Measurements from ENCODE around the gene REN.

The REN gene

GRCh38 chr1:204166219-204166618 lies at the start of gene REN:
REN (minus strand) TSS chr1:204166337; CDS start chr1:204166293, 44 bp downstream.
- DNase-seq = no peak

DNA sequence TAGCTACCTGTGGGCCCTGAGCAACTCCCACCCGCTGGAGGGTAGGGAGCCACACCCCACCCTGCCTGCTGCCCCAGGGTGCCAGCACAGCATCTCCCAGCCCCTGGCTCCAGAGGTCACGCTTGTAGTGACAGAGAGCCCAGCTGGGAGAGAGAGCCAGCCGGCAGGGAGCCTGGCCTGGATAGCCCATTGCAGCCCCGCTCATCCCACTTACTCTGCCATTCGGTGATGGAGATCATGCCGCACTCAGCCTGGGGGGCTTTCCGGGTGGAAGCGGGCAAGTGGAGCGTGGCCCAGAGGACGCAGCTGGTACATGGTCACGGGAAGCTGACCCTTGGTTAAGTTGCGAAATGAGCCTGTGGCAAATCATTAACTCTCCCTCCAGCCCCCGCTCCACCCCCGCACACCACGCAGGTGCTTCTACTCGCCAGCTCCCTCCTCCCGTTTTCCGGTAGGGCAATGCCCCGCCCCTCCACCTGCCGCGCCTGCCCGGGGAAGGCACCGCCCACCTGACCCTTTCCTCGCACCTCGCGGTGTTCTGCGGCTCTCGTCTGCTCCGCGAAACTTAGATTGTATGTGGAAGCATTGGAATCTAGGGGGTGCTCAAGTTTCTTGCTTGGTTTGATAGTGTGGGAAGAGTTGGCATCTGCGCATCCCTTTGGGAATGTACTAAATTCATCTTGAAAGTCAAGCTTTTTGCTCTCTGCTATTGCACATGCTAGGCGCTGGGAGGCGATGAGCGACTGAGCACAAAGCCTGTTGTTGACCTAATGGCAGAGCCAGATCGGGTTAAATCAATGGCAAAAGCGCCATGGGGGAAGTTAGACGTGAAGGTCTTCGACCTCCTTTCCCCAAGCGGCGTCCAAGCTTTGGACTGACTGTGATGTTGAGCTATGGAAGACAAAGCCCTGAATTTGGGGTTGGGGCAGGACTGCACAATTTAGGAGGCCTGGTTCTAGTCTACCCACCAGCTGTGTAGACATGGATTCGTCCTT lies 47.8 kb upstream of the REN start, which contains the start of gene GOLT1A:
TSS of gene GOLT1A (minus strand) at position 321 of the 995 bp plus-strand sequence. CDS start at position 239, 82 bp downstream.
- DNase-seq = no peak

- no peak for DNase-seq
Measured at GRCh38 chr1:204212715-204213114, 46.6 kb upstream of the REN start.

GRCh38 chr1:204211046-204211445 lies 44.9 kb upstream of the REN start:
- DNase-seq = no peak

DNA sequence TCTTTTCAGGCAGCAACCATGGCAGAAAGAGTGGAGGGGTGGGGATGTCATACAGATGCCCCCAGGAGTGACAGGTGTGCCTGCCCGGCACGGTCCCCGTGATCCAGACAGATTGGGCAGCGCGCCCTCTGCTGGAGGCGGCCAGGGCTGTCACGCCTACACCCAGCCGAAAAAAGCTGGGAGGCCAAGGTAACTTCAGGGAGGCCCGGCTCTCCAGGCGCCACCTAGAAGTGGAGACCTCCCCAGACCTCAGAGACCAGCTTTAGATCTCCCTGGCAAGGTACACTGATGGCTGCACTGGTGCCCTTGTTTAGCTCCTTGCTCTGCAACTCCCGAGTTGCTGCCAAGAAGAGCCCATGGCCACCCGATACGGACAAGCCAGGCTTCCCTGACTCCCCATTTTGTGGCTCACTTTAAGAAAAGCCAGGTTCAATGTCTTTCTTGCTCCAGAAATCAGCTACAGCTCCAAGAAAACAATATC lies 41.0 kb upstream of the REN start:
- DNase-seq = no peak

DNA sequence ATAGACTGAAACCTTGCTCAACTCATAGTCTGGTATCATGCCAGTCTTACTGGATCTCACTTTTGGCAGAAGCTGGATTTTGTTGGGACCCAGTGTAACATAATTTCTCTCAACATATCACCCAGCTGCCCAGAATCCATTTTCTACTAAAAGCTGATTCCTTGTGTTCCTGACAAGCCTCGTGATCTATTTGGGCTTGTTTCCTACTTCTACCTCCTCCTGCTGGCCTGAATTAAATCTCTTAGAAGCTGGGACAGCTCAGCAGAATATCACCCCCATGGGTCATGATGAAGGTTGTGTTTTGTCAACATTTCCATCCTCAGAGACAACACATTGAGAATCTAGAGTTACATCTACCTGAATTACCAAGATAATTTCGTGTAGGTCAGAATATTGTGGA lies 40.0 kb upstream of the REN start:
- DNase-seq = no peak

DNA sequence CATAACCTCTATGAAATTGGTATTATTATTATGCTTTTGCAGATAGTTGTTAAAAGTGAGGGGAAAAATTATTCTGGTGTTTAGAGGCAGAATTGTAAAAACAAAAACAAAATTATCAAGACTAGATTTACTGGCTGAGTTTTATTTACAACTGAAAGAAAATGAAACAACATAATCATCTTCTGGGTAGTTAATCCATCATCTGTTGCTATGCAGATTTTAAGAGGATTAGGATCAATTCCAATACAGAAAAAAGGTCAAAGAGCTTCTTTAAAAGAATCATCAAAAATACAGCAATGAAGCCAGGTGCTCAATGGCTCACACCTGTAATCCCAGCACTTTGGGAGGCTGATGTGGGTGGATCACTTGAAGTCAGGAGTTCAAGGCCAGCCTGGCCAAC lies 39.3 kb upstream of the REN start:
- no peak for DNase-seq

DNA sequence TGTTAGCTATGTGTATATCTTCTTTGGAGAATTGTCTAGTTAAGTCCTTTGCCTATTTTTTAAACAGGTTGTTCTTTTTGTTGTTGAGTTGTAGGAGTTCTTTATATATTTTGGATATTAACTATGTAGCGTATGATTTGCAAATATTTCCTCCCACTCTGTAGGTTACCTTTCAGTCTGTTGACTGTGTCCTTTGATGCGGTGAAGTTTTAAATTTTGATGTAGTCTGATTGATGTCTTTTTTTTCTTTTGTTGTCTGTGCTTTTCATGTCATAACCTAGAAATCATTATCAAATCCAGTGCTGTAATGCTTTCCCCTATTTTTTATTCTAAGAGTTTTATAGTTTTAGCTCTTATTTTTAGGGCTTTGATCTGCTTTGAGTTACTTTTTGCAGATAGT lies 38.8 kb upstream of the REN start:
- no peak for DNase-seq

DNA sequence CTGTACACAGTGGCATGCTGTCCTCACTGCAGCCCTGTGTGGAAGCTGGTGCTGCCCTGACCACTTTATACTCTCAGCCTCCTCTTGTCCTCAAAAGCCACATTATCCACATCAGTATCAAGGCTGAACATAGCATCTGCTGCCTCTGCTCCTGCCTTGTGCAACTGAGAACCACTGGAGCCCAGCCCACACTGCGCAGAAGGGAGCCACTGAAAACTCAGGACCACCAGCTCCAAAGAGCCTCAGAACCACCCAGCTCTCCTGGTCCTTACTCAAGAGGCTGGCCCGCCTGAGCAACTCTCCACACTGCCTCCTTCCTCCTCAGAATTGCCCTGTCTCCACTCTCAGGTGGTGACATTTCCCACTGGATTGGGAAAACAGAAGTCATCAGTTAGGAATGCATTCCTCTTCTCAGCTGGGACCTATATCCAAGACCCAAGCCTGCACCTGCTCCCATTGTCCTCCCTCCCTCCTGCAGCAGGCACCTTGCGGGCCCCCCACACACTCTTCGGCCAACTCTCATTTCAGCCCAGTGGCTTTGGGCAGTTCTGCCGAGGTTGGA lies 37.1 kb upstream of the REN start:
- DNase-seq = no peak

DNA sequence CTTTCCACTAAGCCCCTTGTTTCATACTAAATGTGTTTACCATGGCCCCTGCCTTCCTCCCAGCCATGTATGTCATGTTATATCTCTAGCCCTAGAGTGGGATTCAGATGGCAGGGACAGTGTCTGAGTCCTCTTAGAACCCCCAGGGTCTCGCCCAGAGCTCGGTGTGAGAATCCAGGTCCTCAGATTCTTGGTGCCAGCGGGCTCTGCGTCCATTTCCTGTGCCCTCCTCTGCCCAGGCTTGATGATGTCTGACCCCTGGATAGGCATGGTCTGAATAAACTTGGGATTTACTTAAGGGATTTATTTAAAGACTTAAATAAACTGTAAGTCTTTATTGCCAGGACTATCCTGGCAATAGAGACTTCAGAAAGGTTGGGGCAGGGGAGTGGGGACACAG lies 36.3 kb upstream of the REN start:
- no peak for DNase-seq

GRCh38 chr1:204201348-204202040 lies 35.4 kb upstream of the REN start:
- DNase-seq = no peak

GRCh38 chr1:204199579-204199978 lies 33.4 kb upstream of the REN start:
- DNase-seq = no peak

DNA sequence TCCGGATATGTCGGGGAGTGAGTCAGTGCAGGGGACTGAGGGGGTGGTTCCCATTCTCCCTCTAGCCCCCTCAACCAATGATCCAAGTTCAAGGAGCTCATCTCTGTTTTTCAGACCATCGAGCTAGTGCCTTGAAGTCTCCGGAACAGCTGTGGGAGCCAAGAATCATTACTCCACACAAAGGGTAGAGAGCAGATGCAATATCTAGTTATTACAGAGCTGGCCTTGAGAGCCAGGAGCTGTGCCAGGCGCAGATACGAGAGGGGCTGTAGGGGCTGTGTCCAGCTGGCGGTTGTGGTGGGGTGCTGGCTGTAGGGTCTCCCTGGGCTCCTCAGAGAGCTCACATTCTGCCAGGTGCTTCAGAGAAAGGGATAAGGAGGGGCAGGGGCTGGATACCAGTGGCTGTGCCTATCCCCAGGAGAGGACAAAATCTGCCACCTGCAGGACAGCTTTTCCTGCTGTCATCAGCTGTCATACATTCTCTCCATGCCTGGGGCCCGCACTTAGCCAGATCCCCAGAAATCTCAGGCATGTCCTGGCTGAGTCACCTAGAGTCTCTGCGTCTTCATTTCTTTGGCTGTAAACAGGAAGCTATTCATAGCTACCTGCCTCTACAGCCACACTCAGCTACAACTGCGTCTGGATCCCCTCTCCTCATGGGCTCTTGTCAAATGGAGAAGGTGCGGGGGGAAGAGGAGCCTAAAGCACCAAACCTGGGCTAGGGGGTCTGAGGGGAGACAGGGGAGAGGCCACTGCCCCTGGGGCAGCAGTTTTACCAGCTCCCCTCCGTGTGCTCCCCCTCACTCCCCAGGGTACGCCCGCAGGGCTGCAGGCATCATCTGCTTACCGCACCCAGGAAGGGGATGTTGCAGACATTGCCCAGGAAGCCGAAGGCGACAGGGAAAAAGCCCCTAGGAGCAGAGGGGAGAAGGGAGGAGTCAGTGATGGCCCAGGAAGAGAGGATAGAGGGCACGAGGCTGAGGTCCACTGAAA lies 32.5 kb upstream of the REN start:
- no peak for DNase-seq

- no peak for DNase-seq
Measured at GRCh38 chr1:204197068-204197467, 30.9 kb upstream of the REN start.

GRCh38 chr1:204196068-204196795 lies 30.1 kb upstream of the REN start, which contains the start of gene KISS1:
KISS1 (minus strand) TSS chr1:204196491; CDS start chr1:204192876, 3,615 bp downstream.
- no peak for DNase-seq

DNA sequence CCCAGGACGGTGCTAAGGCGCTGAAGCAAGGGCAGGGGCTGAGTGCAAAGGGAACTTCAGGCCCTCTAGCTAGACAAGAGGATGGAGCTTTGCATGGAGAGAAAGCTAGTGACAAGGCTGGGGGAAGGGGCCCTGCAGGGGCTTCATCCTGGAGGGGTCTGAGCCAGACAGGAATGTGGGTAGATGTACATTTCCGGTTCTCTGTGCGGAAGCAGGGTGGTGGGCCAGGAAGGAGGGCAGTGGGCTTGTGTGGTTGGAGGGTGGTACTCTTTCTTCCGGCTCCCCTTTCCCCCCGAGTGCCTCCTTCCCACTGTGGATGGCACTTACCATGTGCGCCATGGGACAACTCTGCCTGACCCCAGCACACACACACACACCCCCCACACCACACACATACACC lies 28.6 kb upstream of the REN start:
- no peak for DNase-seq

- DNase-seq = no peak
Measured at GRCh38 chr1:204194080-204194479, 27.9 kb upstream of the REN start.

- no peak for DNase-seq
Measured at GRCh38 chr1:204192589-204193352, 26.6 kb upstream of the REN start.

DNA sequence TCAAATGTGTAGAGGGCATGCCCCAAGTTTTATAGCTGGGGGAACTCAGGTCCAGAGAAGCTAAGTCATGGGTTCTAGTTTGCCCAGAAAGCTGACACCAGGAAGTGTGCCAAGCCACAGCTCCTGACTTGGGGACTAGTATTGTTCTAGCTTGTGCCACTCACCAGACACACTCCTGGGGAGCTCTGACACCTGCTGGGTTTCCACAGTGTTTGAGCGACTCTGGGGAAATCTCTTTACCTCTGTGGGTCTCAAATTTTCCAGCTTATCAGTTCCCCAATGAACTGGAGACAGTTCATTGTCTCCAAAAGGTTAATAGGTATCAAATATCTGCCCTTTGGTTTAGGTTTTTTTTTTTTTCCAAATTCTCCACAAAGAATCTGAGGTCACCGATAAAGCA lies 25.9 kb upstream of the REN start:
- DNase-seq = no peak

DNA sequence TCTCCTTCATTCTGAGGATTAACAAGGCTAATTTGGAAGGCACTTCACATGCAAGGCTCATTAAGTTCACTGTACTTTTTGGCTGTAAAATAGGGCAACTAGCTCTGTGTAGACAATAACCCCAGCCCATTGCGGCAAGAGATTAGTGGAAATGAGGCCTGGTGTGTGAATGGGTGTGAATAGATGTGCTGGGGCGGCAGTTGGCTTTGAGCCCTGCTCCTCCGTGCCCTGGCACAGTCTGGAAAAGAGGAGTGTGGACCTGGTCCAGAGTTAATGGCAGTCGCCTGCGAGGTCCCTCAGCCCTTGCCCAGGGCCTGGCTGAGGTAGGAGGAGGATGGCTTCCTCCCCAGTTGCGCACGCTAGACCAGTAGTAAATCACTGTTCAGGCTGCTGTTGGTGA lies 25.3 kb upstream of the REN start:
- DNase-seq = no peak

All from SIG-M5 (cell line).